Psoas muscle (tissue), 8 donors: Measurements from ENCODE around the gene PPP2R1B. TPM values are rescaled to one million over a fixed set of nuclear protein-coding genes. Genes with fewer than 3 reads are reported as not detected.

Experiments
- ATAC-seq, 4 donors: fragments of 200-7000 bp; cut with Tn5 transposase; one replicate each; pipeline ENCODE4 v1.9.1; 2020; ENCODE audit warnings: moderate library complexity in 3 of 4, mild to moderate bottlenecking in 2 of 4
- DNase-seq, 2 donors: peaks; one replicate each; pipeline ENCODE4 v3.0.0-alpha.2; 2020
- H3K27ac ChIP-seq: fragments of 200-600 bp; one replicate; pipeline ENCODE4 v1.8.0; 2022
- H3K27me3 ChIP-seq, 3 donors: fragments of 200-600 bp in 1 of 3; one replicate each; pipeline versions ENCODE4 v1.6.1 to v1.8.0; 2013 to 2022; ENCODE audit warnings: low read length in 2 of 3, mild to moderate bottlenecking in 2 of 3, moderate library complexity in 1 of 3; ENCODE audit not compliant: insufficient read depth in 3 of 3
- H3K36me3 ChIP-seq, 2 donors: fragments of 200-600 bp in 1 of 2; one replicate each; pipeline versions ENCODE4 v1.6.1 to v1.8.0; 2013 to 2022; ENCODE audit warnings: low read depth in 1 of 2, mild to moderate bottlenecking in 1 of 2, moderate library complexity in 1 of 2; ENCODE audit not compliant: insufficient read depth in 1 of 2
- H3K4me1 ChIP-seq: fragments of 200-600 bp; one replicate; pipeline ENCODE4 v1.8.0; 2022
- H3K4me3 ChIP-seq: fragments of 200-600 bp; one replicate; pipeline ENCODE4 v1.8.0; 2022; ENCODE audit warnings: mild to moderate bottlenecking
- H3K9me3 ChIP-seq: fragments of 200-600 bp; one replicate; pipeline ENCODE4 v1.8.0; 2022
- WGBS, 3 donors: extraction: QIAGEN DNeasy Blood & Tissue Kit; methylation state at CpG; one replicate each; pipeline versions ENCODE4 v1.1.6 to v1.1.7; 2013; 5-methylcytosine and 5-hydroxymethylcytosine counted together
- intact Hi-C, 2 donors: fragments of 100-400 bp; cut with DNase I; formaldehyde crosslinking; loops; one replicate each; pipeline versions ENCODE4 v1.11.0 to v1.14.2; 2022
- polyA plus RNA-seq, 3 donors: library from polyadenylated mRNA; stranded (reverse); fragments of 200-250 nt; gene quantifications; one replicate each; pipeline ENCODE4 v1.2.3, GENCODE V29; 2013
- total RNA-seq, 4 donors: library from RNA; stranded (reverse); fragmentation: NEBNext Ultra II Directional in 2 of 4; extraction: Animal tissue kit (Norgen Biotek cat#: 25700) in 2 of 4; gene quantifications; one replicate each; pipeline versions ENCODE4 v1.2.1 to v1.2.4, GENCODE V29; 2021 to 2023
- TF ChIP-seq, protein P1 (sequence below): fragments of 200-600 bp; IDR thresholded peaks from one replicate; pipeline ENCODE4 v1.8.0; 2022; ENCODE audit warnings: antibody characterized with exemption
- donor health status: healthy with polysubstance abuse.
- donor health status: DM: no; HTN: no; CAD: no; lungs with moderate emphysema.
- donor health status: Bipolar disorder and iron deficiency.
- donor health status: healthy.
- donor health status: DM: yes; HTN: yes; CAD: no.
- donor health status: DM: no; HTN: no; CAD: no.
- donor health status: DM: no; HTN: no; CAD: no.
- donor health status: DM: yes; HTN: yes; CAD: no.

The PPP2R1B gene
- total and polyA plus RNA-seq, 7 donors, result 6.6 to 18.8 (median 10.7) TPM

- TF ChIP-seq, protein P1, sequence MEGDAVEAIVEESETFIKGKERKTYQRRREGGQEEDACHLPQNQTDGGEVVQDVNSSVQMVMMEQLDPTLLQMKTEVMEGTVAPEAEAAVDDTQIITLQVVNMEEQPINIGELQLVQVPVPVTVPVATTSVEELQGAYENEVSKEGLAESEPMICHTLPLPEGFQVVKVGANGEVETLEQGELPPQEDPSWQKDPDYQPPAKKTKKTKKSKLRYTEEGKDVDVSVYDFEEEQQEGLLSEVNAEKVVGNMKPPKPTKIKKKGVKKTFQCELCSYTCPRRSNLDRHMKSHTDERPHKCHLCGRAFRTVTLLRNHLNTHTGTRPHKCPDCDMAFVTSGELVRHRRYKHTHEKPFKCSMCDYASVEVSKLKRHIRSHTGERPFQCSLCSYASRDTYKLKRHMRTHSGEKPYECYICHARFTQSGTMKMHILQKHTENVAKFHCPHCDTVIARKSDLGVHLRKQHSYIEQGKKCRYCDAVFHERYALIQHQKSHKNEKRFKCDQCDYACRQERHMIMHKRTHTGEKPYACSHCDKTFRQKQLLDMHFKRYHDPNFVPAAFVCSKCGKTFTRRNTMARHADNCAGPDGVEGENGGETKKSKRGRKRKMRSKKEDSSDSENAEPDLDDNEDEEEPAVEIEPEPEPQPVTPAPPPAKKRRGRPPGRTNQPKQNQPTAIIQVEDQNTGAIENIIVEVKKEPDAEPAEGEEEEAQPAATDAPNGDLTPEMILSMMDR, result no peak
- intact Hi-C loops, result no loop called here
- H3K4me1 ChIP-seq, result no peaks in the 10 kb centered on the region
- ATAC-seq, result no peak
- H3K9me3 ChIP-seq, result no peaks in the 10 kb centered on the region
- WGBS, 3 donors, result 97 to 100% (median 100%) methylated on average over 2 of the region's 2 CpGs
- no peaks in the 10 kb centered on the region for H3K27me3 ChIP-seq
- no peak for DNase-seq
- H3K4me3 ChIP-seq, result no peak overlapping the region
- H3K36me3 ChIP-seq, result peaks cover 2 to 29% of the 10 kb centered on the region in 2 donors
- no peak overlapping the region for H3K27ac ChIP-seq
Observed at GRCh38 chr11:111812211-111812610, 46.0 kb upstream of the PPP2R1B start.

DNA sequence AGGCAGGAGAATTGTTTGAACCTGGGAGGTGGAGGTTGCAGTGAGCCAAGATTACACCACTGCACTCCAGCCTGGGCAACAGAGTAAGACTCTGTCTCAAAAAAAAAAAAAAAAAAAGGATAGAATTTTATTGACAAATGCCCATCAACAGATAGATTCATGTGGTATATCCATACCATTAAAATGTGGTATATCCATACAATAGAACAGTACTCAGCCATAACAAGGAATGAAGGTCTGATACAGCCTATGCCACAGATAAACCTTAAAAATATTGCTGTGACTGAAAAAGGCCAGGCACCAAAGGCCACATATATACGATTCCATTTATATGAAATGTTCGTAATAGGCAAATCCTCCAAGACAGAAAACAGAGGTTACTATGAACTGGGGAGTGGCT lies 45.3 kb upstream of the PPP2R1B start:
- WGBS, 3 donors, result 99 to 100% (median 100%) methylated on average over 2 of the region's 2 CpGs
- H3K36me3 ChIP-seq, result peaks cover 2 to 36% of the 10 kb centered on the region in 2 donors
- no peaks in the 10 kb centered on the region for H3K4me1 ChIP-seq
- H3K4me3 ChIP-seq, result no peak overlapping the region
- no peaks in the 10 kb centered on the region for H3K9me3 ChIP-seq
- TF ChIP-seq, protein P1, result no peak
- no peaks in the 10 kb centered on the region for H3K27me3 ChIP-seq
- DNase-seq (no peak), ATAC-seq (no peak)
- no peak overlapping the region for H3K27ac ChIP-seq
- intact Hi-C loops, result no loop called here

DNA sequence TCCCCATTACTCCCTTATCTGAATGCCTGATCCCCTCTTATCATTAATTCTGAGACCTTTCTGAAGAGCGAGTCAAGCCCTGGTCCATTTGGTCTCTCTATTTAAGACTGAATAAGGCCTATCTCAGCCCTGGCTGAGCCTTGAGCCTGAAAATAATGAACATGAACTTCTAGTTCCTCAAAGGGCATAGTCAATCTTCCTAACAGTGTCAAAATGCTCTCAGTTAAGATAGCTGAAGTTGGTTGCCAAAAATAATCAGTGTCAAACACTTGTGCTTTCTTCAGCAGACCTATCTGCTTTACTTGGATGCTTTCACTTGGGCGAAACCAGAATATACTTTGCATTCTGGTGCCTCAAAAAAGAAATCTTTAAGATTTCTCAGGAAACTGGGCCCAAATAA lies 42.6 kb upstream of the PPP2R1B start:
- no peak for ATAC-seq
- peaks cover 2 to 62% of the 10 kb centered on the region in 2 donors for H3K36me3 ChIP-seq
- no peak overlapping the region for H3K4me3 ChIP-seq
- H3K27me3 ChIP-seq, result no peaks in the 10 kb centered on the region
- no peak for DNase-seq
- no peaks in the 10 kb centered on the region for H3K9me3 ChIP-seq
- no peaks in the 10 kb centered on the region for H3K4me1 ChIP-seq
- intact Hi-C loops, result no loop called here
- TF ChIP-seq, protein P1, result no peak
- 96 to 100% (median 97%) methylated on average over 2 of the region's 2 CpGs for WGBS, 3 donors
- H3K27ac ChIP-seq, result no peak overlapping the region

- no peak for ATAC-seq
- 94 to 95% (median 94%) methylated on average over 2 of the region's 2 CpGs for WGBS, 3 donors
- peaks cover 2 to 66% of the 10 kb centered on the region in 2 donors for H3K36me3 ChIP-seq
- no peaks in the 10 kb centered on the region for H3K27me3 ChIP-seq
- intact Hi-C loops, result no loop called here
- TF ChIP-seq, protein P1, result no peak
- H3K4me3 ChIP-seq, result no peak overlapping the region
- no peaks in the 10 kb centered on the region for H3K9me3 ChIP-seq
- no peaks in the 10 kb centered on the region for H3K4me1 ChIP-seq
- H3K27ac ChIP-seq, result no peak overlapping the region
- no peak for DNase-seq
Observed at GRCh38 chr11:111808063-111808588, 41.9 kb upstream of the PPP2R1B start.

DNA sequence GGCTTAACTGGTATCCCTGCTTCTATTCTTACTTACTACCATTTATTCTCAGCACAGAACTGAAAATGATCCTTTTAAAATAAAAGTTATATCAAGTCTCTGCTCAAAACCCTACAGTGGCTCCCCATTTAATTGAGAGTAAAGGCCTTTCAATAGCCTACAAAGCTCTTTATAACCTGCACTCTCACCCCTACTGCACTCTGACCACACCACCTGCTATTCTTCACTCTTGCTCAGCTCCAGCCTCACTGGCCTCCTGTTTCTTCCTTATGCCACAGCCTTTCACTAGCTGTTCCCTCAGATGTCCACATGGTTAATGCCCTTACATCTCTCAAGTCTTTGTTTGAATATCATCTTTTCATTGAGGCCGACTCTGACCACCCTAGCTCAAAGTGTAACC lies 40.9 kb upstream of the PPP2R1B start:
- Histone ChIP-seq H3K27me3 (no peaks in the 10 kb centered on the region), H3K36me3 (peaks cover 2 to 77% of the 10 kb centered on the region in 2 donors), H3K27ac (no peak overlapping the region), H3K4me1 (peaks cover 3% of the 10 kb centered on the region), H3K9me3 (no peaks in the 10 kb centered on the region), H3K4me3 (no peak overlapping the region)
- 96 to 100% (median 100%) methylated on average over 1 of the region's 1 CpG for WGBS, 3 donors
- TF ChIP-seq, protein P1, result no peak
- no peak for DNase-seq
- intact Hi-C loops, result no loop called here
- ATAC-seq, result no peak
